ENCODE data around the gene PLXDC2. TPM values are rescaled to one million over a fixed set of nuclear protein-coding genes. Genes with fewer than 3 reads are reported as not detected.

The PLXDC2 gene
- polyA plus RNA-seq, 1 of the 3 experiments (the other 2 are of a cell fraction), result 2.5 TPM

- no peaks in the 10 kb centered on the region for H3F3A ChIP-seq (replicated peaks; ENCODE audit: insufficient read depth)
- H3K36me3 ChIP-seq (replicated peaks in 1 of 2; ENCODE audit: control insufficient read depth in 1 of 2, insufficient read depth in 2 of 2, low read length in 1 of 2), result no peaks in the 10 kb centered on the region
- H3K4me1 ChIP-seq (ENCODE audit: control insufficient read depth in 1 of 2, insufficient read depth in 2 of 2, low read depth in 1 of 2, low read length in 1 of 2), result peaks cover 0 to 2% of the 10 kb centered on the region in 2 experiments; a peak in 2 of 4 replicates
- H3K9me2 ChIP-seq, result no peaks in the 10 kb centered on the region
- no peak overlapping the region for H3K27ac ChIP-seq (ENCODE audit: low read depth in 2 of 2, low read length in 1 of 2)
- no peak overlapping the region for H3K9ac ChIP-seq
- TF ChIP-seq IRF3 (IDR thresholded peaks at IDR 0.05; ENCODE audit: low read depth, low read length), result no peak
- ChIA-PET POLR2A (no interaction called here), CTCF (no interaction called here)
- DNase-seq, result no peak
- no peaks in the 10 kb centered on the region for H3K9me3 ChIP-seq
- no peak overlapping the region for H3K4me3 ChIP-seq (ENCODE audit: low read depth in 2 of 2, low read length in 1 of 2)
- no peaks in the 10 kb centered on the region for H3K79me2 ChIP-seq (ENCODE audit: insufficient read depth)
- no peaks in the 10 kb centered on the region for H4K20me1 ChIP-seq (ENCODE audit: insufficient read depth)
- no peak overlapping the region for H3K4me2 ChIP-seq
- H3K27me3 ChIP-seq (ENCODE audit: insufficient read depth), result no peaks in the 10 kb centered on the region
- whole genome bisulfite sequencing (ENCODE audit: low lambda C conversion rate), result 83% methylated on average over 3 of the region's 3 CpGs
- H2AFZ ChIP-seq (ENCODE audit: low read depth), result no peak overlapping the region
Measured at GRCh38 chr10:20002657-20003056, 186.4 kb downstream of the PLXDC2 start.

- Histone ChIP-seq H3K9me2 (no peaks in the 10 kb centered on the region), H3K27me3 (ENCODE audit: insufficient read depth) (no peaks in the 10 kb centered on the region), H3K4me3 (ENCODE audit: low read depth in 2 of 2, low read length in 1 of 2) (no peak overlapping the region), H3K36me3 (replicated peaks in 1 of 2; ENCODE audit: control insufficient read depth in 1 of 2, insufficient read depth in 2 of 2, low read length in 1 of 2) (no peaks in the 10 kb centered on the region), H4K20me1 (ENCODE audit: insufficient read depth) (no peaks in the 10 kb centered on the region), H3K27ac (ENCODE audit: low read depth in 2 of 2, low read length in 1 of 2) (no peak overlapping the region), H3K9me3 (no peaks in the 10 kb centered on the region), H3K4me2 (no peak overlapping the region), H2AFZ (ENCODE audit: low read depth) (no peak overlapping the region), H3K79me2 (ENCODE audit: insufficient read depth) (no peaks in the 10 kb centered on the region), H3K4me1 (ENCODE audit: control insufficient read depth in 1 of 2, insufficient read depth in 2 of 2, low read depth in 1 of 2, low read length in 1 of 2) (peaks cover 0 to 2% of the 10 kb centered on the region in 2 experiments; a peak in 2 of 4 replicates), H3K9ac (no peak overlapping the region), H3F3A (replicated peaks; ENCODE audit: insufficient read depth) (no peaks in the 10 kb centered on the region)
- TF ChIP-seq GATA2 (CRISPR knock-in tag; IDR thresholded peaks at IDR 0.05) (no peak), FOXM1 (IDR thresholded peaks at IDR 0.05; ENCODE audit: low read depth) (no peak), MXI1 (IDR thresholded peaks at IDR 0.05; ENCODE audit: low read depth, low read length) (no peak), REST (IDR thresholded peaks at IDR 0.05; ENCODE audit: low read depth, low read length) (no peak), RXRA (IDR thresholded peaks at IDR 0.05; ENCODE audit: borderline replicate concordance, low read depth) (no peak), EP300 (IDR thresholded peaks at IDR 0.05; ENCODE audit: borderline replicate concordance in 1 of 2, low read depth in 1 of 2, low read length in 1 of 2) (no peak), IRF3 (IDR thresholded peaks at IDR 0.05; ENCODE audit: low read depth, low read length) (no peak), TEAD4 (IDR thresholded peaks at IDR 0.05; ENCODE audit: borderline replicate concordance, insufficient read depth) (no peak), TCF12 (IDR thresholded peaks at IDR 0.05) (no peak), GABPA (IDR thresholded peaks at IDR 0.05; ENCODE audit: low read depth) (no peak), TAF1 (IDR thresholded peaks at IDR 0.05; ENCODE audit: borderline replicate concordance, low read depth, low read length) (no peak), PBX3 (IDR thresholded peaks at IDR 0.05) (no peak)
- CTCF ChIA-PET, result no interaction called here
- POLR2A ChIA-PET, result no interaction called here
- DNase-seq, result peak; percentile 4
- WGBS (ENCODE audit: low lambda C conversion rate), result 69% methylated on average over 3 of the region's 3 CpGs
Measured at GRCh38 chr10:20004087-20004523, 187.9 kb downstream of the PLXDC2 start.

Data from SK-N-SH (cell line).